ENCODE data around the gene CSTB. TPM values are rescaled to one million over a fixed set of nuclear protein-coding genes. Genes with fewer than 3 reads are reported as not detected.

Gene CSTB
- total RNA-seq, 1 donor from 2014 or later, result 34.6 TPM

GRCh38 chr21:43737158-43737950, 38.8 kb downstream of the CSTB start:
- intact Hi-C loops (cut with DNase I), result no loop called here
- DNase-seq (ENCODE audit: low spot score), result no peak

- no peak for DNase-seq (ENCODE audit: low spot score)
- intact Hi-C loops (cut with DNase I), result no loop called here
Measured at GRCh38 chr21:43736224-43736883, 39.8 kb downstream of the CSTB start.

- intact Hi-C loops (cut with DNase I), result no loop called here
Measured at GRCh38 chr21:43735236-43736091, 40.6 kb downstream of the CSTB start.

DNA sequence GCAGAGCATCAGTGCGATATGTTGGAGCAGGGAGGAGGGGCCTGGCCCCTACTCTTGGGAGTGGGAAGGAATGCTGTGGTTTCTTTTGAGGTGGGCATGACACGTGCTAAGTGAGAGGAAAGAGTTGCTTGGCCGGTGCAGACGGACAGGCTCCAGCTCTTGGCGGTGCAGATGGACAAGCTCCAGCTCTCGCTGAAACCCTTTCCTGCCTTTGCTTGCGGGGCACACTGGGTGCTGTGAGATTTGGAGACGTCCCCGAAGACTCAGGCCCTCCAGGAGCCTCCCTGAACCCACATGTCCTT, 41.2 kb downstream of the CSTB start:
- intact Hi-C loops (cut with DNase I), result no loop called here
- no peak for DNase-seq (ENCODE audit: low spot score)

More at GRCh38 chr21:43735236-43736091, 40.6 kb downstream of the CSTB start:
- DNase-seq (ENCODE audit: low spot score), result no peak

- intact Hi-C loops (cut with DNase I), result no loop called here
- DNase-seq (ENCODE audit: low spot score), result no peak
Measured at GRCh38 chr21:43734131-43734927, 41.8 kb downstream of the CSTB start.

DNA sequence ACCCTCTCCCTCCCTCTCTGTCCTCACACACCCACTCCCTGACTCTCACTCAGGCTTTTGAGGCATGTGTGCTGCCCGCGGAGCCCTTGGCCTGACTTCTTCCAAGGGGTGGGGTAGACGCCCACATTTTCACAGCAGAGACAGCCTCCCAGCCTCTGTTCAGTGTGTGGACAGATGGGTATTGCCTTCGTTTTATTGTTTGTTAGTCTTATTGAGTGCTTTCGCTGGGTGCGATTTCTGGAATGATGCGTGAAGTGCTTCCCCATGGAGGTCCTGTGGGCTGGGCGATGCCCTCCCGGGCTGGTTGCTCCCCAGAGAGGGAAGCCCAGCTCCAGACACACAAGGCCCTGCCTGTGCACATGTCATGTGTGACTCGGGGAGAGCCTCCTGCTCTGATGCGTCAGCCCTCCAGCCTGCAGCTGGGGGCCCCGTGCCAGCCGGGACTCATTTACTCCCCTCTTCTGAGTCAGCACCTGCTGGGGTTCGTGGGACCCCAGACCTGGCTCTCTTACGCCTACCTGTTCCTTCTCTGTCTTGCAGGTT, 42.5 kb downstream of the CSTB start:
- intact Hi-C loops (cut with DNase I), result no loop called here
- no peak for DNase-seq (ENCODE audit: low spot score)

DNA sequence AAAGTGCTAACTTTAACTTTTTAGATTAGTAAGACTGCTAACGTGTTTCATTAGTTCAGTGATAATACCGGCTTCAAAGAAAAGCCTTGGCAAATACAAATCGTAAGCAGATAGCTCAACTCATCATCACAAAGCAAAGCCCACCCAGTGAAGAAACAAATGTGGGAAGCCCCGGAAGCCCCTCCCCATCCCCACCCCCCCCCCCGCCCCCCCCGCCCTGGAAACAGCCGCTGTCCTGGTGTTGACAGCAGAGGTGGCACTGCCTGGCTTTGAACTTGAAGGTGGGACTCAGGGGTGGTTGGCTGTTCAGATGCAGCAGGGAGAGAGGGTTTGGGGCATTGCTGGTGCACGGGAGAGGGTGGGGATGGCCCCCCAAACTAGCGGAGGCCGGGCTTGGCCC, 43.0 kb downstream of the CSTB start:
- intact Hi-C loops (cut with DNase I), result no loop called here
- DNase-seq (ENCODE audit: low spot score), result no peak

DNA sequence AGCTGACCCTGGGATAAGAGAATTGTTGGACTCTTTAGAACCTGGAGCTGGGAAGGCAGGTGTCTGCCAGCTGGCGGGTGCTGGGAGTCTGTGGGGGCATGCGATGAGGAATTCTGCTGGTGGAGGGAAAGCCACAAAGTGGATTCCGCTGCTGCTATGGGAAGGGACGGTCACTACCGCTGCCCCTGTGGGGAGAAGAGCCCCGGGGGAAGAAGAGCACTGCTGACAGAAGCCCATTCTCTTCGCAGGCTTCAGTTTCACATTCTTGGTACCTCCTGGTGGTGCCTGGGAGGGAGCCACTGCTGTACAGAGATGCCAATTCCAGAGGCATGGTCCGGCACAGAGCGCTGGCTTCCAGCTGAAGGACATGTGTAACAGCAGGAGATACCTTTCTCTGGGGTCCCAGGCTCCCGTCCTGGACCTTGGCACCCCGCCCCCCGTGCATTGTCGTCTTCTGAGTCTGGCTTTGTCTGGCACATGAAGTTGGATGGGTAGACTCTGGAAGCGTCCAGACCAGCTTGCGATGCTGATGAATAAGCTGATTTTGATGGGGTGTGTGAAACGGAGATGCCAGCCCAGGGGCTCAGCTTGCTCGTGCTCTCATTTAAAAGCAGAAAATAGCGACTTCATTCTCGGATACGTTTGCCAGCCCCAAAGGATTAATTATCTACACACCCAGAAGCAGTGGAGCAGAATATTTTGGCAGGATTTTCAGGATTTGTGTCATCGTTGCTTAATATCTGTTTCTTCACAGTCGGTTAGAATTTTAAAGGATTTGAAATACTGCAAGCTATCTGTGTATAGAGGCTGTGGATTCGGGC, 44.0 kb downstream of the CSTB start:
- intact Hi-C loops (cut with DNase I), result no loop called here
- peak; percentile 74 for DNase-seq (ENCODE audit: low spot score)

DNA sequence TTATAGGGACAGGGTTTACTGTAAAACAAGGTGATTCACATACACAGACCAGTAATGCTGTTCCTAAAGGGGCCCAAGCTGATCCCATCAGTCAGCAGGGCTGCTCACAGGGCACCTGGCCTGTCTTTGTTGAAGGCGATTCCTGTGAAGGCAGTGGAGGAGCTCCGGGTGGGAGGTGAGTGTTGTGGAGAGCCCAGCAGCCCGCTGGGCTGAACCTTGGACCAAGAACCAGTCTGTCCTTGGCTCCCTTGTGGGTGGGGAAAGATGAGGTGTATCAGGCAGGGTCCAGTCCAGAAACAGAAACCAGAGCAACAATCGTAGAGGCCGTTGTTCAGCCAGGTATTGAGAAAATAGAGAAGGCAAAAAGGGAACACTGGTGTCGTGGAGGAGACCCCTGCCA, 44.6 kb downstream of the CSTB start:
- intact Hi-C loops (cut with DNase I), result no loop called here
- no peak for DNase-seq (ENCODE audit: low spot score)

DNA sequence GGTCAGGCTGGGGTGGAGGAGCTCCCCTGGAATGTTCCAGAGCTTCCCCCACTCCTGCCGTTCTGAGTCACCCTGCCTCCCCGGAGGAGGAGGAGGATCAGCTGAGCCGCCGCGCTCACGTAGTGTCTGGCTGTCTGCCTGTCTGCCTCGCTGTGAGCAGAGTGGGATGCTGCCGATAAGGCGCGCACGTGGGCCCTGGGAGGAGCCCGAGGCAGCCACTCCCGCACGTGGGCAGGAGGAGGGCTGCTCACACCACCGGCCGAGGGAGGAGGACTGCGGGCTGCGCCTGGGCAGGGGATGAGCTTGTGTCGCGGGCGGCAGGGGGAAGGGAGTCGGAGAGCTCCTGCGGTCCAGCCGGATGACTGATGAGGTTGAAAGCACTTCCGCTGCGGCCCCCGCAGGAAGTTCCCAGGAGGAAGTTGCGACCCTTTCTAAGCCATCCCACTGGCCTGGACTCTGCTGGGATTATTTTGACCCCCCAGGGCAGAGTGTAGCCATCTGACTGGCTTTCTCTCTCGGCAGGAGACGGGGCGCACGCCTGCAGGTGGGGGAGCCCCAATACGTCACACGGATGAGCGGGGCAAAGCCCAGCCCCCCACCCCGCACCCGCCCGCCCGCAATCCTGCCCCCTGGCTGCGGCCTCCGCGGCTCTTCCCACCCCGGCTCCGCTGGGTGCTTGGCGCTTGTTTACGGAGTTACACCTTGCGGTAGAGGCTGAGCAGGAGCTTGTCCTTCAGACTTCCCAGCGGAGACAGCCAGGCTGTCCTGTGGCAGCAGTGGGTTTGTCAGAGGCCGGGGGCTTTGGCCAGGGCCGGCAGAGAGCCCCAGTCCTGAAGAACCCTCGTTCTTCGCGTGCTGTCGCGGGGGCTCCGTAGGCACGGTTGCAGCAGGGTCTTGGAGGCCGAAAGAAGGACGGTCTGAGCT, 47.4 kb downstream of the CSTB start:
- intact Hi-C loops (cut with DNase I), result no loop called here
- peak; percentile 98 for DNase-seq (ENCODE audit: low spot score)

DNA sequence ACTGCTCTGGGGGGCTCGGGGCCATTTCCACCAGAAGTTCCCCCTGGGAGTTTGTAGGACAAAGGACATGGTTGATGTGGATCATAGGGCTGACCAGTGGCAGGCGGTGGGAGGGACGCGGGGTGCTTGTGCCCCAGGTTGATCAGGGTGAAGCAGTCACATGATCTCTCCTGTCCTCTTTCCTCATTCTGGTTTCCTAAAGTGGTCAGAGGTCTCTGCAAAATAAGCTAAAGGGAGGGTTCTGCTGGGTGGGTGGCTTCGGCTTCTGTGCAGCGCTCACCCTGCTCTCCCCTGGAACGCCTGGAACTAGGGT, 48.0 kb downstream of the CSTB start:
- no peak for DNase-seq (ENCODE audit: low spot score)
- intact Hi-C loops (cut with DNase I), result no loop called here

GRCh38 chr21:43727519-43728153, 48.5 kb downstream of the CSTB start:
- intact Hi-C loops (cut with DNase I), result no loop called here
- DNase-seq (ENCODE audit: low spot score), result no peak

- no peak for DNase-seq (ENCODE audit: low spot score)
Measured at GRCh38 chr21:43726686-43727518, 49.2 kb downstream of the CSTB start.

More at GRCh38 chr21:43726686-43727518, 49.2 kb downstream of the CSTB start:
- intact Hi-C loops (cut with DNase I), result no loop called here

All from cardiac septum (tissue), 1 donor.